Measurements from ENCODE around the gene TTC23.

Gene TTC23

DNA sequence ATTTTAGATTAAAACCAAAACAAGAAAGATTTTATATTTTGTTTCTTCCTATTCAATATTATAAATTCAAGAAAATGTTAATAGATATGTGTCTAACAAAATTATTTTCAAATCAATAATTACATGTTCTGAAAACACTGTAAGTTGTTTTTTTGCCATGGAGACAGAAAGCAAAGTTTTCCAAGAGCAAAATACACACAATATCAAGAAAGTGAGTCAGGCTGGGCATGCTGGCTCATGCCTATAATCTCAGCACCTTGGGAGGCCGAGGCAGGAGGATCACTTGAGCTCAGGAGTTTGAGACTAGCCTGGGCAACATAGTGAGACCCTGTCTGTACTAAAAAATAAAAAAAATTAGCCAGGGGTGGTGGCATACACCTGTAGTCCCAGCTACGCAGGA, 71.7 kb downstream of the TTC23 start:
- 95% methylated on average over 2 of the region's 2 CpGs for WGBS
- no peak overlapping the region for H2BK15ac ChIP-seq (ENCODE audit: low read depth, poor library complexity, severe bottlenecking)
- no peak overlapping the region for H2BK5ac ChIP-seq (ENCODE audit: low read depth, low read length, poor library complexity, severe bottlenecking)
- no peak overlapping the region for H4K8ac ChIP-seq (ENCODE audit: low read length)
- H3K4me2 ChIP-seq (ENCODE audit: low read length, poor library complexity, severe bottlenecking) = no peak overlapping the region
- no peak overlapping the region for H3K14ac ChIP-seq (ENCODE audit: low read length in 2 of 2)
- H3K27me3 ChIP-seq (ENCODE audit: control insufficient read depth in 1 of 2, insufficient read depth in 1 of 2, low read length in 2 of 2) = no peaks in the 10 kb centered on the region
- no peak overlapping the region for H2BK120ac ChIP-seq (ENCODE audit: low read depth, low read length)
- no peak overlapping the region for H3K18ac ChIP-seq (ENCODE audit: low read depth in 1 of 2, low read length in 2 of 2)
- H3K4me1 ChIP-seq (ENCODE audit: control insufficient read depth, insufficient read depth, low read depth, low read length) = peaks cover 2% of the 10 kb centered on the region
- H2AK5ac ChIP-seq (ENCODE audit: low read length, severe bottlenecking) = no peak overlapping the region
- no peak overlapping the region for H2BK12ac ChIP-seq (ENCODE audit: low read length in 2 of 2)
- H3K36me3 ChIP-seq (ENCODE audit: control insufficient read depth in 1 of 2, insufficient read depth in 2 of 2, low read depth in 1 of 2, low read length in 2 of 2) = peaks cover 28 to 33% of the 10 kb centered on the region in 2 experiments
- H3K9ac ChIP-seq (ENCODE audit: low read length) = peak overlapping the region; percentile 72
- no peak overlapping the region for H3K4ac ChIP-seq (ENCODE audit: low read depth in 1 of 2, low read length in 2 of 2)
- H3K27ac ChIP-seq (ENCODE audit: low read length, poor library complexity, severe bottlenecking) = no peak overlapping the region
- no peak overlapping the region for H2AFZ ChIP-seq (ENCODE audit: low read depth, low read length)
- no peaks in the 10 kb centered on the region for H3K9me3 ChIP-seq (ENCODE audit: control insufficient read depth, low read length)
- H3K4me3 ChIP-seq (ENCODE audit: insufficient read depth in 1 of 2, low read depth in 1 of 2, low read length in 2 of 2) = no peak overlapping the region
- no peak overlapping the region for H4K91ac ChIP-seq (ENCODE audit: low read length)
- H3K23ac ChIP-seq (ENCODE audit: low read length in 2 of 2) = no peak overlapping the region
- no peak for DNase-seq
- peaks cover 10% of the 10 kb centered on the region for H3K79me1 ChIP-seq (replicated peaks; ENCODE audit: low read length, poor library complexity, severe bottlenecking)

DNA sequence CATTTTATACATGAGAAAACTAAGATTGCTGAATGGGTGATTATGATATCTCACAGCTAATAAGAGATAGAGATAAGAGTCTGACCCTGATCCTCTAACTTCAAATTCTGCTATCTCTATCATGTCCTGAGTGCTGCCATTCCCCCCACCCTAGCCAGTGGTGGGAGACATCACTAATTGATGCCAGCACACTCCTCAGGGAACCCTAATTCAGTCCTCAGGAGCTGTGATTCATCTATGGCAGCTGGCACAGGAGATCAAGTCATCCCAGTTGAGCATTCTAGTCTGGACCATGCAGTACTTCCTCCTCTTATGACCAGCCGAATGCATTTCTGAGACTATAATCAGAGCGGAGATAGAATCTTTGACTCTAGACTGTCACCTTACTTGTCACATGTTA, 72.6 kb downstream of the TTC23 start:
- Histone ChIP-seq H3K27ac (ENCODE audit: low read length, poor library complexity, severe bottlenecking) (no peak overlapping the region), H3K4me2 (ENCODE audit: low read length, poor library complexity, severe bottlenecking) (no peak overlapping the region), H3K18ac (ENCODE audit: low read depth in 1 of 2, low read length in 2 of 2) (peak overlapping the region in 1 of 2 experiments; percentile 16), H2AFZ (ENCODE audit: low read depth, low read length) (no peak overlapping the region), H3K9ac (ENCODE audit: low read length) (no peak overlapping the region), H4K8ac (ENCODE audit: low read length) (no peak overlapping the region), H3K27me3 (ENCODE audit: control insufficient read depth in 1 of 2, insufficient read depth in 1 of 2, low read length in 2 of 2) (no peaks in the 10 kb centered on the region), H3K9me3 (ENCODE audit: control insufficient read depth, low read length) (no peaks in the 10 kb centered on the region), H2BK12ac (ENCODE audit: low read length in 2 of 2) (peak overlapping the region in 1 of 2 experiments; percentile 55), H3K36me3 (ENCODE audit: control insufficient read depth in 1 of 2, insufficient read depth in 2 of 2, low read depth in 1 of 2, low read length in 2 of 2) (peaks cover 33 to 40% of the 10 kb centered on the region in 2 experiments), H3K79me1 (replicated peaks; ENCODE audit: low read length, poor library complexity, severe bottlenecking) (peaks cover 10% of the 10 kb centered on the region), H3K14ac (ENCODE audit: low read length in 2 of 2) (no peak overlapping the region), H2BK120ac (ENCODE audit: low read depth, low read length) (no peak overlapping the region), H4K91ac (ENCODE audit: low read length) (no peak overlapping the region), H2BK15ac (ENCODE audit: low read depth, poor library complexity, severe bottlenecking) (no peak overlapping the region), H3K23ac (ENCODE audit: low read length in 2 of 2) (no peak overlapping the region), H3K4ac (ENCODE audit: low read depth in 1 of 2, low read length in 2 of 2) (no peak overlapping the region), H2AK5ac (ENCODE audit: low read length, severe bottlenecking) (no peak overlapping the region), H3K4me1 (ENCODE audit: control insufficient read depth, insufficient read depth, low read depth, low read length) (peaks cover 2% of the 10 kb centered on the region), H3K4me3 (ENCODE audit: insufficient read depth in 1 of 2, low read depth in 1 of 2, low read length in 2 of 2) (no peak overlapping the region), H2BK5ac (ENCODE audit: low read depth, low read length, poor library complexity, severe bottlenecking) (no peak overlapping the region)
- 87% methylated on average over 2 of the region's 2 CpGs for WGBS
- DNase-seq = no peak

DNA sequence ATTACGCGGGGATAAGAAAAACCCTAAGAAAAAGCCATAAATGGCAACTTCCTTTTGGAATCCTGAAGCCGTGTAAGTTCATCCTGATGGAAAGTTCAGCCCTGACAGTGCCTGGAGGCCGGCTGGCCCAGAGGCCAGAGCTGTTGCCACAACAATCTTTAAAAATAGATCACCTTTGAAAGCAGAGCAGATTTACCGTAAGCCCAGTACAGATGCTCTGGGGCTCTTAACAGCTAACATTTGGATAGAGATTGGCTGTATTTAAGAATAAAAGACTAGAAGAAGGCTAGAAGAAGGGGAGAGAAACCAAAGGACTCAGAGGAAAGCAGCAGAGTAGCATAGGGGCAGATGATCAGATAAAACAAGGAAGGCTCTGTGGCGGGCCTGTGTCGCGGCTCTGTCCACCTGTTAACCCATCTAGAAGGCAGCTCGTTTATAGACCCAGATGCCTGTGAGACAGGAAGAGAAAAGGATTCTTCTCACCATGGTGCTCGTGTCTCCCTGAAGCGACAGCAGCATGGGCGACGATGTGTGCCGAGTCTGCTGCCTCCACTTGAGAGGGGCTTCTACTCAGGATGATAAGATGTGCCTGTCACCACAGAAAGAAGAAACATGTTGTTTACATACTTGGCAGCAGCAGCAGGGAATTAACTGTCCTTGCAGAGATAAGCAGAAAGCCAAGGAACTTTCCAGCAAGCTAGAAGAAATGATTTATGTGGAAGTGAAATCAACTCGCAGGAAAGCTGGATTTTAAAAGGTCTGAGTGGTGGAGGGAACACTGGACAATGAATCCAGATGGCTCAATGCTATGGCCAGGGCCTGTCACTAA, 74.6 kb downstream of the TTC23 start:
- H2BK5ac ChIP-seq (ENCODE audit: low read depth, low read length, poor library complexity, severe bottlenecking) = no peak overlapping the region

DNA sequence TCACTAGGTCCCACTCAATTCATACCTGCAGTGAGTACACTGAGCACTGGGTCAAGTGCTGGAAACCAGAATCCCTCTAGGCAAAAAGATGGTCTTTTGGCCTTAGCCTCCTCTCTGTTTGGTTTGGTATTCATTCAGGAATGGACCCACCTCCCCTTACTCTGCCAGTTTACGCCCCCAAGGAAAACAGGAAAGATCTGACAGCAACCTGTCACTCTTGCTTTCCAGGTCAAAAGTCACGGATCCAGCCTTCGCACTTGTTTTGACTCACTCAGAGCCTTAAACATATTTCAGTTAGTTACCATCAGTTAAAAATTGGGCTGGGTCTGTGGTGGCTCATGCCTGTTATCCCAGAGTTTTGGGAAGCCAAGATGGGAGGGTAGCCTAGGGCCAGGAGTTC, 76.4 kb downstream of the TTC23 start:
- H2BK15ac ChIP-seq (ENCODE audit: low read depth, poor library complexity, severe bottlenecking) = no peak overlapping the region
- no peak overlapping the region for H2AK5ac ChIP-seq (ENCODE audit: low read length, severe bottlenecking)
- no peaks in the 10 kb centered on the region for H3K9me3 ChIP-seq (ENCODE audit: control insufficient read depth, low read length)
- peaks cover 2% of the 10 kb centered on the region for H3K4me1 ChIP-seq (ENCODE audit: control insufficient read depth, insufficient read depth, low read depth, low read length)
- no peak overlapping the region for H2AFZ ChIP-seq (ENCODE audit: low read depth, low read length)
- DNase-seq = no peak
- H2BK12ac ChIP-seq (ENCODE audit: low read length in 2 of 2) = no peak overlapping the region
- no peak overlapping the region for H2BK120ac ChIP-seq (ENCODE audit: low read depth, low read length)
- H3K27ac ChIP-seq (ENCODE audit: low read length, poor library complexity, severe bottlenecking) = no peak overlapping the region
- no peak overlapping the region for H3K23ac ChIP-seq (ENCODE audit: low read length in 2 of 2)
- H3K4ac ChIP-seq (ENCODE audit: low read depth in 1 of 2, low read length in 2 of 2) = no peak overlapping the region
- H3K27me3 ChIP-seq (ENCODE audit: control insufficient read depth in 1 of 2, insufficient read depth in 1 of 2, low read length in 2 of 2) = no peaks in the 10 kb centered on the region
- no peak overlapping the region for H3K9ac ChIP-seq (ENCODE audit: low read length)
- H3K14ac ChIP-seq (ENCODE audit: low read length in 2 of 2) = no peak overlapping the region
- H4K8ac ChIP-seq (ENCODE audit: low read length) = no peak overlapping the region
- 100% methylated on average over 2 of the region's 3 CpGs for WGBS
- no peak overlapping the region for H2BK5ac ChIP-seq (ENCODE audit: low read depth, low read length, poor library complexity, severe bottlenecking)
- peak overlapping the region in 1 of 2 experiments; percentile 6 for H3K18ac ChIP-seq (ENCODE audit: low read depth in 1 of 2, low read length in 2 of 2)
- no peak overlapping the region for H4K91ac ChIP-seq (ENCODE audit: low read length)
- peaks cover 51 to 59% of the 10 kb centered on the region in 2 experiments for H3K36me3 ChIP-seq (ENCODE audit: control insufficient read depth in 1 of 2, insufficient read depth in 2 of 2, low read depth in 1 of 2, low read length in 2 of 2)
- no peak overlapping the region for H3K4me3 ChIP-seq (ENCODE audit: insufficient read depth in 1 of 2, low read depth in 1 of 2, low read length in 2 of 2)
- peaks cover 9% of the 10 kb centered on the region for H3K79me1 ChIP-seq (replicated peaks; ENCODE audit: low read length, poor library complexity, severe bottlenecking)
- no peak overlapping the region for H3K4me2 ChIP-seq (ENCODE audit: low read length, poor library complexity, severe bottlenecking)

More for the DNA sequence above, 74.6 kb downstream of the TTC23 start:
- Histone ChIP-seq H2AFZ (ENCODE audit: low read depth, low read length) (no peak overlapping the region), H3K23ac (ENCODE audit: low read length in 2 of 2) (no peak overlapping the region), H2BK15ac (ENCODE audit: low read depth, poor library complexity, severe bottlenecking) (no peak overlapping the region), H3K27ac (ENCODE audit: low read length, poor library complexity, severe bottlenecking) (no peak overlapping the region), H3K4me1 (ENCODE audit: control insufficient read depth, insufficient read depth, low read depth, low read length) (no peaks in the 10 kb centered on the region), H2BK120ac (ENCODE audit: low read depth, low read length) (no peak overlapping the region), H3K4me2 (ENCODE audit: low read length, poor library complexity, severe bottlenecking) (no peak overlapping the region), H3K4me3 (ENCODE audit: insufficient read depth in 1 of 2, low read depth in 1 of 2, low read length in 2 of 2) (no peak overlapping the region), H3K18ac (ENCODE audit: low read depth in 1 of 2, low read length in 2 of 2) (peak overlapping the region in 1 of 2 experiments; percentile 72), H4K91ac (ENCODE audit: low read length) (no peak overlapping the region), H2BK12ac (ENCODE audit: low read length in 2 of 2) (peak overlapping the region in 1 of 2 experiments; percentile 5), H3K27me3 (ENCODE audit: control insufficient read depth in 1 of 2, insufficient read depth in 1 of 2, low read length in 2 of 2) (no peaks in the 10 kb centered on the region), H4K8ac (ENCODE audit: low read length) (no peak overlapping the region), H3K36me3 (ENCODE audit: control insufficient read depth in 1 of 2, insufficient read depth in 2 of 2, low read depth in 1 of 2, low read length in 2 of 2) (peaks cover 49% of the 10 kb centered on the region in 2 experiments), H2AK5ac (ENCODE audit: low read length, severe bottlenecking) (no peak overlapping the region), H3K4ac (ENCODE audit: low read depth in 1 of 2, low read length in 2 of 2) (no peak overlapping the region), H3K9me3 (ENCODE audit: control insufficient read depth, low read length) (no peaks in the 10 kb centered on the region), H3K9ac (ENCODE audit: low read length) (no peak overlapping the region), H3K14ac (ENCODE audit: low read length in 2 of 2) (no peak overlapping the region), H3K79me1 (replicated peaks; ENCODE audit: low read length, poor library complexity, severe bottlenecking) (peaks cover 7% of the 10 kb centered on the region)
- peak; percentile 55 for DNase-seq
- WGBS = 47% methylated on average over 15 of the region's 15 CpGs
